Activated T-helper 2 cell treated with anti-CD3 and anti-CD28 coated beads, Interferon-gamma antibody, Interleukin-2, Interleukin-4, amounts not matched to agents 10 μg/mL and 5 μg/mL and 100 μg/mL, durations not matched to agents 14 hours and 24 hours and 36 hours (primary cell): ENCODE measurements around the gene RELL2. TPM values are rescaled to one million over a fixed set of nuclear protein-coding genes. Genes with fewer than 3 reads are reported as not detected.

Source experiments
- DNase-seq: peaks from one replicate; pipeline ENCODE4 v3.0.0; 2021; ENCODE audit warnings: low spot score
- H3K27ac Mint-ChIP-seq: one replicate; pipeline ENCODE4 v1.8.0; 2021; ENCODE audit warnings: mixed read lengths
- H3K27me3 Mint-ChIP-seq: one replicate; pipeline ENCODE4 v1.8.0; 2021; ENCODE audit warnings: low read depth, mixed read lengths
- H3K36me3 Mint-ChIP-seq: one replicate; pipeline ENCODE4 v1.8.0; 2021; ENCODE audit warnings: low read depth, mixed read lengths
- H3K4me1 Mint-ChIP-seq: one replicate; pipeline ENCODE4 v1.8.0; 2021; ENCODE audit warnings: low read depth, mixed read lengths
- H3K4me3 Mint-ChIP-seq: one replicate; pipeline ENCODE4 v1.8.0; 2021; ENCODE audit warnings: low read depth, mild to moderate bottlenecking, moderate library complexity, mixed read lengths
- H3K9me3 Mint-ChIP-seq: one replicate; pipeline ENCODE4 v1.8.0; 2021; ENCODE audit warnings: mixed read lengths
- intact Hi-C: fragments of 100-400 bp; cut with micrococcal nuclease; formaldehyde crosslinking; loops from one replicate; pipeline ENCODE4 v1.15.1; 2023
- total RNA-seq: library from RNA; stranded (reverse); gene quantifications from 2 replicates; pipeline ENCODE4 v1.2.3, GENCODE V29; 2022

Gene RELL2
- total RNA-seq = 15.9 and 16.1 TPM in 2 replicates

GRCh38 chr5:141636413-141637122, at the start of gene RELL2, which contains the start of gene HDAC3:
Gene RELL2, plus strand, starts transcription at chr5:141636997. Its CDS starts 1,229 bp downstream, at chr5:141638226.
Gene HDAC3, minus strand, starts transcription at chr5:141636849. Its CDS starts 59 bp downstream, at chr5:141636790.
- H3K4me1 Mint-ChIP-seq = peaks cover 37% of the 10 kb centered on the region
- H3K36me3 Mint-ChIP-seq = peaks cover 39% of the 10 kb centered on the region

GRCh38 chr5:141590127-141590526, 46.7 kb upstream of the RELL2 start:
- Mint-ChIP-seq H3K36me3 (peaks cover 57% of the 10 kb centered on the region), H3K4me1 (peaks cover 27% of the 10 kb centered on the region), H3K9me3 (no peaks in the 10 kb centered on the region), H3K27ac (no peak overlapping the region), H3K27me3 (no peaks in the 10 kb centered on the region), H3K4me3 (no peak overlapping the region)
- no peak for DNase-seq
- intact Hi-C loops = no loop called here

More at GRCh38 chr5:141636413-141637122, at the start of gene RELL2, which contains the start of gene HDAC3:
- Mint-ChIP-seq H3K27me3 (no peaks in the 10 kb centered on the region), H3K9me3 (no peaks in the 10 kb centered on the region), H3K27ac (peak within 1 kb of the TSS; percentile 81), H3K4me3 (peak within 1 kb of the TSS; percentile 88)
- DNase-seq = peak; percentile 93
- intact Hi-C loops = loop anchor here (1.0 kb wide), 3 partner anchors 15 to 44 kb away; partner anchors contain the start of genes DIAPH1 and FCHSD1

GRCh38 chr5:141596867-141597266, 39.9 kb upstream of the RELL2 start:
- no peak overlapping the region for H3K4me3 Mint-ChIP-seq
- DNase-seq = no peak
- H3K27me3 Mint-ChIP-seq = no peaks in the 10 kb centered on the region
- intact Hi-C loops = no loop called here
- H3K9me3 Mint-ChIP-seq = no peaks in the 10 kb centered on the region
- H3K4me1 Mint-ChIP-seq = peaks cover 56% of the 10 kb centered on the region
- H3K36me3 Mint-ChIP-seq = peaks cover 32% of the 10 kb centered on the region
- H3K27ac Mint-ChIP-seq = peak overlapping the region; percentile 1

- intact Hi-C loops = no loop called here
- no peak for DNase-seq
- peaks cover 29% of the 10 kb centered on the region for H3K36me3 Mint-ChIP-seq
- H3K27ac Mint-ChIP-seq = no peak overlapping the region
- peaks cover 54% of the 10 kb centered on the region for H3K4me1 Mint-ChIP-seq
- no peaks in the 10 kb centered on the region for H3K27me3 Mint-ChIP-seq
- no peaks in the 10 kb centered on the region for H3K9me3 Mint-ChIP-seq
- no peak overlapping the region for H3K4me3 Mint-ChIP-seq
Observed at GRCh38 chr5:141597394-141597793, 39.4 kb upstream of the RELL2 start.

GRCh38 chr5:141597814-141598213, 39.0 kb upstream of the RELL2 start:
- Mint-ChIP-seq H3K4me3 (no peak overlapping the region), H3K9me3 (no peaks in the 10 kb centered on the region), H3K4me1 (peaks cover 53% of the 10 kb centered on the region), H3K36me3 (peaks cover 33% of the 10 kb centered on the region), H3K27me3 (no peaks in the 10 kb centered on the region), H3K27ac (no peak overlapping the region)
- intact Hi-C loops = no loop called here
- DNase-seq = no peak

GRCh38 chr5:141598391-141599345, 38.1 kb upstream of the RELL2 start:
- intact Hi-C loops = no loop called here
- H3K36me3 Mint-ChIP-seq = peaks cover 34% of the 10 kb centered on the region
- H3K4me1 Mint-ChIP-seq = peaks cover 58% of the 10 kb centered on the region
- H3K27ac Mint-ChIP-seq = peak overlapping the region; percentile 59
- H3K9me3 Mint-ChIP-seq = no peaks in the 10 kb centered on the region
- H3K27me3 Mint-ChIP-seq = no peaks in the 10 kb centered on the region
- DNase-seq = no peak
- no peak overlapping the region for H3K4me3 Mint-ChIP-seq

GRCh38 chr5:141602606-141603005, 34.2 kb upstream of the RELL2 start:
- H3K36me3 Mint-ChIP-seq = peaks cover 23% of the 10 kb centered on the region
- intact Hi-C loops = no loop called here
- no peaks in the 10 kb centered on the region for H3K27me3 Mint-ChIP-seq
- H3K9me3 Mint-ChIP-seq = no peaks in the 10 kb centered on the region
- H3K4me1 Mint-ChIP-seq = peaks cover 74% of the 10 kb centered on the region
- DNase-seq = no peak
- peak overlapping the region; percentile 10 for H3K4me3 Mint-ChIP-seq
- peak overlapping the region; percentile 68 for H3K27ac Mint-ChIP-seq

GRCh38 chr5:141603923-141604717, 32.7 kb upstream of the RELL2 start:
- intact Hi-C loops = loop anchor here (1.0 kb wide), 1 partner anchor 12 kb away; no protein-coding TSS in a partner anchor
- H3K27me3 Mint-ChIP-seq = no peaks in the 10 kb centered on the region
- no peak for DNase-seq

GRCh38 chr5:141605523-141606277, 31.1 kb upstream of the RELL2 start:
- peak overlapping the region; percentile 90 for H3K27ac Mint-ChIP-seq
- peaks cover 37% of the 10 kb centered on the region for H3K36me3 Mint-ChIP-seq
- no peaks in the 10 kb centered on the region for H3K27me3 Mint-ChIP-seq
- peak; percentile 72 for DNase-seq
- peak overlapping the region; percentile 67 for H3K4me3 Mint-ChIP-seq
- intact Hi-C loops = loop anchor here (1.0 kb wide), 1 partner anchor 14 kb away; no protein-coding TSS in a partner anchor
- no peaks in the 10 kb centered on the region for H3K9me3 Mint-ChIP-seq
- peaks cover 69% of the 10 kb centered on the region for H3K4me1 Mint-ChIP-seq

More at GRCh38 chr5:141603923-141604717, 32.7 kb upstream of the RELL2 start:
- Mint-ChIP-seq H3K4me3 (peak overlapping the region; percentile 70), H3K27ac (peak overlapping the region; percentile 81), H3K4me1 (peaks cover 74% of the 10 kb centered on the region), H3K36me3 (peaks cover 28% of the 10 kb centered on the region), H3K9me3 (no peaks in the 10 kb centered on the region)

GRCh38 chr5:141608046-141608445, 28.8 kb upstream of the RELL2 start:
- peak overlapping the region; percentile 45 for H3K4me3 Mint-ChIP-seq

GRCh38 chr5:141608557-141608956, 28.2 kb upstream of the RELL2 start:
- no peak for DNase-seq
- Mint-ChIP-seq H3K4me1 (peaks cover 75% of the 10 kb centered on the region), H3K27me3 (no peaks in the 10 kb centered on the region), H3K4me3 (peak overlapping the region; percentile 5), H3K9me3 (no peaks in the 10 kb centered on the region), H3K36me3 (peaks cover 51% of the 10 kb centered on the region), H3K27ac (peak overlapping the region; percentile 81)
- intact Hi-C loops = no loop called here

More at GRCh38 chr5:141608046-141608445, 28.8 kb upstream of the RELL2 start:
- peaks cover 47% of the 10 kb centered on the region for H3K36me3 Mint-ChIP-seq
- no peak for DNase-seq
- H3K27me3 Mint-ChIP-seq = no peaks in the 10 kb centered on the region
- peak overlapping the region; percentile 81 for H3K27ac Mint-ChIP-seq
- intact Hi-C loops = no loop called here
- no peaks in the 10 kb centered on the region for H3K9me3 Mint-ChIP-seq
- H3K4me1 Mint-ChIP-seq = peaks cover 74% of the 10 kb centered on the region
